ENCODE data around the gene SERPINA7. TPM values are rescaled to one million over a fixed set of nuclear protein-coding genes. Genes with fewer than 3 reads are reported as not detected.
A peak's percentile ranks its signal among the peaks of the same experiment; 100 is the strongest.

SERPINA7 gene
- total RNA-seq, 2 donors from 2014 or later: not detected

GRCh38 chrX:106037835-106038473 lies 573 bp downstream of the SERPINA7 start:
- no peaks in the 10 kb centered on the region for H3K4me1 ChIP-seq
- H3K9me3 ChIP-seq: no peaks in the 10 kb centered on the region

GRCh38 chrX:106036716-106037115 lies 1.8 kb downstream of the SERPINA7 start:
- no peaks in the 10 kb centered on the region for H3K4me1 ChIP-seq
- no peak overlapping the region for H3K4me3 ChIP-seq
- H3K27me3 ChIP-seq: no peaks in the 10 kb centered on the region
- no peak for TF ChIP-seq CTCF (IDR thresholded peaks at IDR 0.05)
- H3K36me3 ChIP-seq: no peaks in the 10 kb centered on the region
- no peaks in the 10 kb centered on the region for H3K9me3 ChIP-seq
- DNase-seq (ENCODE audit: low spot score): no peak
- no peak overlapping the region for H3K27ac ChIP-seq

More at GRCh38 chrX:106037835-106038473, 573 bp downstream of the SERPINA7 start:
- Histone ChIP-seq H3K27ac (no peak overlapping the region), H3K4me3 (no peak overlapping the region), H3K27me3 (no peaks in the 10 kb centered on the region), H3K36me3 (no peaks in the 10 kb centered on the region)
- TF ChIP-seq CTCF (IDR thresholded peaks at IDR 0.05): no peak
- DNase-seq (ENCODE audit: low spot score): no peak

- no peaks in the 10 kb centered on the region for H3K9me3 ChIP-seq
- H3K27ac ChIP-seq: no peak overlapping the region
- H3K27me3 ChIP-seq: no peaks in the 10 kb centered on the region
- no peak overlapping the region for H3K4me3 ChIP-seq
- no peaks in the 10 kb centered on the region for H3K4me1 ChIP-seq
- H3K36me3 ChIP-seq: no peaks in the 10 kb centered on the region
- peak in 1 of 2 donors; percentile 23 for TF ChIP-seq CTCF (IDR thresholded peaks at IDR 0.05)
- no peak for DNase-seq (ENCODE audit: low spot score)
Observed at GRCh38 chrX:106035064-106035463, 3.5 kb downstream of the SERPINA7 start.

- Histone ChIP-seq H3K36me3 (no peaks in the 10 kb centered on the region), H3K4me1 (no peaks in the 10 kb centered on the region), H3K9me3 (no peaks in the 10 kb centered on the region), H3K27ac (no peak overlapping the region), H3K4me3 (no peak overlapping the region), H3K27me3 (no peaks in the 10 kb centered on the region)
- DNase-seq (ENCODE audit: low spot score): no peak
- TF ChIP-seq CTCF (IDR thresholded peaks at IDR 0.05): no peak
Observed at GRCh38 chrX:106023947-106024346, 14.6 kb downstream of the SERPINA7 start.

GRCh38 chrX:106022238-106022637 lies 16.3 kb downstream of the SERPINA7 start:
- Histone ChIP-seq H3K27ac (no peak overlapping the region), H3K4me3 (no peak overlapping the region), H3K36me3 (no peaks in the 10 kb centered on the region), H3K27me3 (no peaks in the 10 kb centered on the region), H3K4me1 (no peaks in the 10 kb centered on the region), H3K9me3 (no peaks in the 10 kb centered on the region)
- TF ChIP-seq CTCF (IDR thresholded peaks at IDR 0.05): no peak
- DNase-seq (ENCODE audit: low spot score): no peak

All from right atrium auricular region (tissue), 2 donors.